IgD-negative memory B cell (primary cell): ENCODE results near the gene FRAS1. TPM values are rescaled to one million over a fixed set of nuclear protein-coding genes. Genes with fewer than 3 reads are reported as not detected.

Source experiments
- H3K27ac Mint-ChIP-seq, 3 donors: one replicate each; pipeline ENCODE4 v1.8.0; 2020 to 2022; ENCODE audit warnings: mild to moderate bottlenecking in 3 of 3, mixed read lengths in 3 of 3, moderate library complexity in 1 of 3
- H3K27me3 Mint-ChIP-seq: one replicate; pipeline ENCODE4 v1.8.0; 2021; ENCODE audit warnings: mixed read lengths
- H3K36me3 Mint-ChIP-seq: one replicate; pipeline ENCODE4 v1.8.0; 2020; ENCODE audit warnings: mild to moderate bottlenecking, mixed read lengths
- H3K4me1 Mint-ChIP-seq, 3 donors: one replicate each; pipeline ENCODE4 v1.8.0; 2020 to 2022; ENCODE audit warnings: mixed read lengths in 3 of 3, mild to moderate bottlenecking in 1 of 3
- H3K4me3 Mint-ChIP-seq, 4 donors: one replicate each; pipeline ENCODE4 v1.8.0; 2020 to 2022; ENCODE audit warnings: mild to moderate bottlenecking in 4 of 4, mixed read lengths in 4 of 4, moderate library complexity in 3 of 4
- H3K9me3 Mint-ChIP-seq, 3 donors: one replicate each; pipeline ENCODE4 v1.8.0; 2020 to 2021; ENCODE audit warnings: mixed read lengths in 3 of 3, mild to moderate bottlenecking in 1 of 3
- polyA plus RNA-seq: library from polyadenylated mRNA; unstranded; fragments of 300-500 nt; fragmentation: Illumina TruSeq; gene quantifications from one replicate; pipeline ENCODE4 v1.2.3, GENCODE V29; 2021

FRAS1 gene
- polyA plus RNA-seq, 1 donor from 2014 or later, result not detected

DNA sequence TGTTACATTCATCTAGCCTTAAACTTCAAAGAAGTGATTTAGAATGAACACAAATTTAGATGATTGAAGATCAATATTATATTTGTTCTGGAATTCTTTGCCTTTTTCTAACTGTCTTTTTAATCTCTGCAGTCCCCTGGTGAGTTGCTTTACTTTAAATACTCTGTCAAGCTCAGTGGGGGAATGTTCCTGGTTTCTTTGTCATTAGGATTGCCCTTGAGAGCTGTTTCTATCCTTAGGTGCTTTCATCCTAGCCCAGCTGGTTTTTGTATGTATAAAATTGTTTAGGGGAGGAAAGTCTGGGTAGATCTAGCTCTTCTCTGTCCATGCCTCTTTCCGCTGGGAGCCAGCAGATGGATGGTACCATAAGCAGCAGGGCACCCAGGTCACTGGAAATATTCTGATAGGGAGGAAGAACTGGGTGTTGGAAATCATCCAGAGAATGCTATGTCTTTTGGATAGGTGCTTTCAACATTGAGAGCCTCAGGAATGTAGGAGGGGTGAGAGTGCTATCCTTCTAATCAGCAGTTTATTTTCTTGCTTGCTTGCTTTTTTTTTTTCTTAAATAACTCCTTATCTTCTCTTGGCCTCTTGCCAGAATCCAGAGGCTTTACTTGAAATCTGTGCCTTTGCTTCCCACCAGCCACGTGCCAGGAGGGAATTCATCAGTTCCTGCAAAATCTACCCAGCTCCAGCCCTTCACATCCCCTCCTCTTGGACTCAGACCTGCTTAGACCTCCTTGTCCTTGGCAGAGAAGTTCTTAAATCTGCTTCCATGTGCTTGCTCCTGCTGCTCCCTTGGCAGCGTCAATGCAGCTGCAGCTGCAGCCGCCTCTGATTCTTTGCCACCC is 279.2 kb downstream of the FRAS1 start:
- peaks cover 5% of the 10 kb centered on the region for H3K27me3 Mint-ChIP-seq
- H3K36me3 Mint-ChIP-seq, result no peaks in the 10 kb centered on the region
- H3K27ac Mint-ChIP-seq, result no peak overlapping the region
- H3K9me3 Mint-ChIP-seq, result no peaks in the 10 kb centered on the region
- no peak overlapping the region for H3K4me3 Mint-ChIP-seq
- H3K4me1 Mint-ChIP-seq, result no peaks in the 10 kb centered on the region

DNA sequence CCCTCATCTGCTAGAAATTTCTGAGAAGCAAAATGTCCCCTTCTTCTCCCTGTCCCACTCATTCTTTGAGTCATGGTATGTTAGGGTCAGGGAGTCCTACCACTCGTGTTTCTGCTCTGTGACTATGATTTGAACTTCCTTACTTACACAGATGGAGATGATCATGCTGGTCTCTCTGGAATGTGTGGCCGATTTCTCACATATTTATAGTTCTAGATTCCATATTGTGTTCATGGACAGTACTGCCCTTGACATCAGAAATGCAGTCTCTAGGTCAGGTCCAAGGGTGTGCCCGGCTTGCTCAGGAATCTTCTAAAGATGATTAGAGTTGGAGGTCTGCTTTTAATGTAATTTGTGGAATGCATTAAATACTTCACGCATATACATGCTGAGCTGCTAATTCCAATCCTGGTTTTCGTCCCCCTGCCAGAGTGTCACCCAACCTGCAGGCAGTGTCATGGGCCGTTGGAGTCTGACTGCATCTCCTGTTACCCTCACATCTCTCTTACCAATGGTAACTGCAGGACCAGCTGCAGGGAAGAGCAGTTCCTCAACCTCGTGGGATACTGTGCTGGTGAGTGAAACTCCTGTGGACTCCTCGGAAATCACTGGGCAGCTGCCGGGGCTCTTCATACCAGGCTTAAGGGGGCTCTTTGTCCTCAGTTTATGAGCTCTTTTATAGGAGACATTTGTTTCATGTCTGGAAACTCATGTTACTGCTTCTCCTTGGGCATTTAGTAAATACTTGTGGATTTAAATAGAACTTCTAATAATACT is 280.3 kb downstream of the FRAS1 start:
- no peak overlapping the region for H3K27ac Mint-ChIP-seq
- H3K27me3 Mint-ChIP-seq, result peaks cover 5% of the 10 kb centered on the region
- H3K36me3 Mint-ChIP-seq, result no peaks in the 10 kb centered on the region
- H3K9me3 Mint-ChIP-seq, result no peaks in the 10 kb centered on the region
- H3K4me1 Mint-ChIP-seq, result no peaks in the 10 kb centered on the region
- H3K4me3 Mint-ChIP-seq, result no peak overlapping the region

DNA sequence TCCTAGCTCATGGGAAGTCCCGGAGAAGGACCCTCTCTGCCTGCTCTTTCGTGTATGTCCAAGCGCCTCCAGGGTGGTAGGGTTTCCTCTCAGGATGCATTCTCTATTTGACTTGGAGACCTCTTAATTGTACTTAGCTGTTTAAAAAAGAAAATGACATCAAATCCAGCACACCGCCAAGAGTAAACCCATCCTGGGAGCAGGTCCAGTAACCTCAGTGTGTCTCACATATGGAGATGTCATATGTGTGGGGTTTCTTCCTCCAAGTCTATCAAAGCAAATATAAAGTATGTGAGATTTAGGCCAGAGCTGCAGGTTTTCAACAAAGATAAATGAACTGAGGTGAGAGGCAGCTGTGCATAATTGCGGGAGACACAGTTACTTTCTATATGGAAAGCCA is 285.0 kb downstream of the FRAS1 start:
- Mint-ChIP-seq H3K27me3 (peaks cover 1% of the 10 kb centered on the region), H3K9me3 (no peaks in the 10 kb centered on the region), H3K4me1 (no peaks in the 10 kb centered on the region), H3K27ac (no peak overlapping the region), H3K36me3 (no peaks in the 10 kb centered on the region), H3K4me3 (no peak overlapping the region)

DNA sequence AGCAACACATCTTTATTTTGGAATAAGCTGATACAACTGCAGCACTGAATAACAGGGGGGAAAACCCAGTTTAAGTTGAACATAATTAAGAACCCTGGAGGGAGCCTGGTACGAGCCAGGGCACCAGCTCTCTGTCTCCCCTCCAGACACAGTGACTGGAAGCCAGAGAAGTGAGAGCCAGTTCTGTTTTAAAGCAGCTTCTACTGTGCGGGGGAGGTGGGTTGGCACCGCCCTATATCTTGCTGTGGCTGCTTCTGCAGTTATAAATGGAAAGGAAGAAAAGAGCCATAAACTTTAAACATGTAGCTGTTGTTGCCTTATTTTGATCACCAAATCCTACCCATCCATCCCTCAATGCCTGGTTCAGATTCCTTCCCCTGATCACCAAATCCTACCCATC is 286.6 kb downstream of the FRAS1 start:
- no peaks in the 10 kb centered on the region for H3K27me3 Mint-ChIP-seq
- H3K4me1 Mint-ChIP-seq, result no peaks in the 10 kb centered on the region
- H3K36me3 Mint-ChIP-seq, result no peaks in the 10 kb centered on the region
- H3K9me3 Mint-ChIP-seq, result no peaks in the 10 kb centered on the region
- no peak overlapping the region for H3K4me3 Mint-ChIP-seq
- H3K27ac Mint-ChIP-seq, result no peak overlapping the region

DNA sequence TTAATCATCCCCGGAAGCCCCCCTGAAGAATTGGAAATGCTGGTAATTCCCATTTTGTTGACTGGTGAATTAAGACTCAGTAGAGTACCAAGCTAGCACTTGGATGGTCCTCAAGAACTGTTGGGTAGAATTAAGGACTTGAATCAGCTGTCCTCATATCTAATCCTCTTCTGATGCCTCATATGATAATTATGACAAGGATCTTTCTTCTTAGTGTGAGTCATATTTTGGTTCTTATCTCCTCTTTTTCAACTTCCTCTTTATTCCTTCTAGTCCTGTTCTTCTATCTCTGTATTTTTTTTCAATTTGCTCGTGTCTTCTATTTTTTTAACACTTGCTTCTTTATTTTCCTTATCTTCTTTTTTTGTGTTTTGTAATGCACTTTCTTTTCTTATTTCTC is 288.1 kb downstream of the FRAS1 start:
- no peak overlapping the region for H3K4me3 Mint-ChIP-seq

DNA sequence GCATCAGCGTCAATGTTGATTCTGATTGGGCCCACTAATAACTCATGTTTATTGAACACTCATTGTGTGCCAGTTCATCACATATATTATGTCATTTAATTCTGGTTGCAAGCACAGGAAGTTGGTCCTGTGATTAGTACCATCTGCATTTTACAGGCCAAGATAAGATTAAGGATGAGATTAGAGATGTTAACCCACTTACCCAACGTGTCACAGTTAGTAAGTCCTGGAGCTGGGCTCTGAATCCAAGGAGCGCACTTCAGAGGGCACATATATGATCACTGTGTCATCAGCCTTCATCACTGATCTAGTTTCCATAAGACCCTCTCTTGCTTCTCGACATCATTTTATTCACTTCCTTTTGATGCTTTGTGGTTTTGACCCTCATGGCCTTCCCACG is 289.1 kb downstream of the FRAS1 start:
- Mint-ChIP-seq H3K4me1 (no peaks in the 10 kb centered on the region), H3K4me3 (no peak overlapping the region), H3K9me3 (no peaks in the 10 kb centered on the region), H3K36me3 (no peaks in the 10 kb centered on the region), H3K27ac (no peak overlapping the region), H3K27me3 (no peaks in the 10 kb centered on the region)

More for the DNA sequence above, 288.1 kb downstream of the FRAS1 start:
- H3K9me3 Mint-ChIP-seq, result no peaks in the 10 kb centered on the region
- no peak overlapping the region for H3K27ac Mint-ChIP-seq
- no peaks in the 10 kb centered on the region for H3K4me1 Mint-ChIP-seq
- no peaks in the 10 kb centered on the region for H3K27me3 Mint-ChIP-seq
- H3K36me3 Mint-ChIP-seq, result no peaks in the 10 kb centered on the region

DNA sequence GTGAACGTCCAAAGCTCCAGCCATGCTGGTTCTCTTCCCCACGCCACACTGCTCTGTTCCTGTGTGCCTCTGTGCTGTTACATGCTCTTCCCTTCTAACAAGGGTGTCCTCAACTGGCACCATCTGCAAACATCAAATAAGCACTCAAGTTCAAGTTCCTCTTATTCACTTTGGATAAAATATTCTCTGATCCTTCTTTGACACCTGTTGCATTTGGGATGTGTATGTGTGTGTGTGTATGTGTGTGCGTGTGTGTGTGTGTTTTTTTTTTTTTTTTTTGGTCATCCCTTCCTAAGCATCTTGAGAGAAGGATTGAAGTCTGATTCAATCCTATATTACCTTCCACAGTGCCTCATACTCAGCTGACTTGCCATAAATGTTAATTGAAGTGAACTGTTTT is 290.4 kb downstream of the FRAS1 start:
- no peaks in the 10 kb centered on the region for H3K27me3 Mint-ChIP-seq
- no peak overlapping the region for H3K4me3 Mint-ChIP-seq
- H3K27ac Mint-ChIP-seq, result no peak overlapping the region
- H3K36me3 Mint-ChIP-seq, result no peaks in the 10 kb centered on the region
- H3K9me3 Mint-ChIP-seq, result no peaks in the 10 kb centered on the region
- no peaks in the 10 kb centered on the region for H3K4me1 Mint-ChIP-seq

DNA sequence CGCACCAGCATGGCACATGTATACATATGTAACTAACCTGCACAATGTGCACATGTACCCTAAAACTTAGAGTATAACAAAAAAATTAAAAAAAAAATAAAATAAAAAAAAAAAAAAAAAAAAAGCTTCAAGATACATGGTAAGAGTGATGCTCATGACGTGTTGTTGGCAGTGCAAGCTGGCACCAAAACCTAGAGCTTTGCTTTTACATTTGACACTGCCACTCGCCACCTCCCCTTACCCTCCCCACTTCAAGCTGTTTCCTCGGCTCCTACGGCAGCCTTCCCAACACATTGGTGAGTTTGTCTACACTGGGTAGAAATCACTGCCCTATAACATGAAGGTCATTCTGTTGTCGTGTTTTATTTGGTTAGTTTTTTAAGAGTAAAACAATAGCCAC is 296.8 kb downstream of the FRAS1 start:
- Mint-ChIP-seq H3K9me3 (peaks cover 0 to 3% (median 0%) of the 10 kb centered on the region in 3 donors), H3K4me3 (no peak overlapping the region), H3K27ac (no peak overlapping the region), H3K27me3 (peaks cover 11% of the 10 kb centered on the region), H3K36me3 (no peaks in the 10 kb centered on the region), H3K4me1 (no peaks in the 10 kb centered on the region)

DNA sequence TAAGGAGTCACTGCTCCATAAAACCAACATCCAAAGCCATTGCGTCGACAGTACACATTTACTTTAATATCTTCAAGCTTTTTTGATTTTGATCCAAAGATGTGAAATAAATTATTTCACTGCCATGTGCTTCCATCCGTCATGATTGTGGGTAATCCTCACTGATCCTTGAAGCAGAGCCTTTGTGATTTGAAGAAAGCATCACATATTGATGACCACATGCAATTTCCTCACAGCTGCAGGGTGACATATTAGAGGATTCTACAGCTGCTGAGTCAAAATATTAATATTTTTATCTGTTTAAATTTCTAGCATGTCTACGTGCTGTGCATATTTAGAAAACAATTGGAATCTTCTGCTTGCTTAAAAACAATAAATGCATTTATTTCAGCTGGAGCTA is 297.7 kb downstream of the FRAS1 start:
- Mint-ChIP-seq H3K4me1 (no peaks in the 10 kb centered on the region), H3K4me3 (no peak overlapping the region), H3K36me3 (no peaks in the 10 kb centered on the region), H3K27ac (no peak overlapping the region), H3K27me3 (peaks cover 11% of the 10 kb centered on the region), H3K9me3 (peaks cover 0 to 3% (median 0%) of the 10 kb centered on the region in 3 donors)

DNA sequence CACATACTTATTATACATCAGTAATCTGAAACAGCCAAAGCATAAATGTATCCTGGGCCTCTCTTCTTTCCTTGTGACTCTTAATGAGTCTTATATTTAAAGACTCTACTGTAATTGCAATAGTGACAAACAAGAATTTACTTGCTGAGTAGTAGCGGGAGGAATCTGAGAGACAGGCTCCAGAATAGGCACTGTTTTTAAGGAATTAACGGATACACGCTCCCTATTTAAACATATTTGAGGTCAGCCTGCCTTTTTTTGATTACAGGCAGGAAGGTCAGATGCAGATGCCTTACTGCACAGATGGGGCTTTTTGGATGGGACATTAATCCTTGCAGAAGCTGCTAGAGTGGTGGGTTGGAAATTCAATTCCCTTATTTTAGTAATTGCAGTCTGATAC is 298.2 kb downstream of the FRAS1 start:
- H3K9me3 Mint-ChIP-seq, result peaks cover 0 to 6% (median 0%) of the 10 kb centered on the region in 3 donors
- H3K27ac Mint-ChIP-seq, result no peak overlapping the region
- H3K36me3 Mint-ChIP-seq, result no peaks in the 10 kb centered on the region
- H3K4me1 Mint-ChIP-seq, result no peaks in the 10 kb centered on the region
- no peak overlapping the region for H3K4me3 Mint-ChIP-seq
- peaks cover 12% of the 10 kb centered on the region for H3K27me3 Mint-ChIP-seq

DNA sequence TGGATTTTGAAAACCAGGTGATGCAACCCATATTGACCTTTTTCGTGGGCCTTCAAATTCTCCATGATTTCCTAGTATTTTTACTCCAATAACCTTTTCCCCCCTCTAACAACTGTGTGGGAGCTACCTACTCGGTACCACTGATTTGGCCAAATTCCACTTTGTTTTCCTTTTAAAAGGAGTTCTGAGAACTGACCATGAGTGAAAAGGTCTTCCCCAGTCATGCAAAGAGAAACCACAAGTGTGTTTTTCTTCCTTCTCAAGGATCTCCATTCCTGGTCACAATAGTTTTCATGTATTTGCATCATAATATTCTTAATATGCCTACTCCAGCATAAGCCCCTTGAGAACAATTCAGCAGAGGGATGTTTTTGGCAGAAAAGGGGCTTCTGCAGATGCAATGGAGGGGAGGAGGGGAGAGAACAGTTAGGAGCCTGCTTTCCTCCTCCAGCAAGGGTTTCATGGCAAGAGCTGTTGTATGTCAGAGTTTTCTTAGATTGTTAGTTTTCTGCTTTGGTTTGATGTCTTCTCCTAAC is 299.2 kb downstream of the FRAS1 start:
- H3K4me3 Mint-ChIP-seq, result no peak overlapping the region
- H3K36me3 Mint-ChIP-seq, result no peaks in the 10 kb centered on the region
- peaks cover 14% of the 10 kb centered on the region for H3K27me3 Mint-ChIP-seq
- peaks cover 0 to 8% (median 0%) of the 10 kb centered on the region in 3 donors for H3K9me3 Mint-ChIP-seq
- no peak overlapping the region for H3K27ac Mint-ChIP-seq
- no peaks in the 10 kb centered on the region for H3K4me1 Mint-ChIP-seq

DNA sequence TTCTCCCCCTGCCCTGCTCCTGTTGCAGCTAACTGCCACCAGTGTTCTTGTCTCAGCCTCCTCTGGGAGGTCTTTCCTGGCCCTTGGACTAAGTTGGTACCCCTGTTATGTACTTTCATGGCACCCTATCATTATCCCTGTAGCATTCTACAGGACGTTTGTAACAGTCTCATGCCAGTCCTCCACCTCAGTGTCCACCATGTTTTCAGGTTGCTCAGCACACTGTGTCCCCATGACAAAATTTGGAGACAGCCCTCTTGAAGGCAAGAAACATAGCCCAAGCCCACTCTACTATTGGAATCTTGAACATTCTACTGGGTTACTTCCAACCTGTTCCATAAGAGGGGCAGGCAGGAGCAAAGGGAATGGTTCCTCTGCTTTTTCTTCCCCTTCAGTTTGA is 300.0 kb downstream of the FRAS1 start:
- no peak overlapping the region for H3K4me3 Mint-ChIP-seq
- H3K9me3 Mint-ChIP-seq, result peaks cover 0 to 8% (median 0%) of the 10 kb centered on the region in 3 donors
- no peaks in the 10 kb centered on the region for H3K4me1 Mint-ChIP-seq
- no peak overlapping the region for H3K27ac Mint-ChIP-seq
- no peaks in the 10 kb centered on the region for H3K36me3 Mint-ChIP-seq
- H3K27me3 Mint-ChIP-seq, result peaks cover 15% of the 10 kb centered on the region

DNA sequence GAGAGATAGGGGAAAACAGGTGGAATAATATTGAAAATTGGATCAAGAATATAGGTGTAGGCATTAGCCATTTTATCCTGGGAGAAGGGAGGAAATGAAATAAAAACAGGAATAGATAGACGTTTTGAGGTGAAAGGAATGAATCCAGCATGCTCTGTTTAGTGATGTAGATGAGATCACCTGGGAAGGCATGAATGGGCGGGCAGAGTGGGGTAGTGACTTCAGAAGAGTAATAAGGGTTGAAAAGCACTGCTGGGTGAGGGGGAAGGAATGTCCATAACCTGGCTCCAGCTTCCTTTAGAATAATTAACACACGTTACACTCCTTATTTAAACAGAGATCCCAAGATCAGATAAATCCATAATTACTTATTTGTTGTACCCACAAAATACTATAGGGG is 303.3 kb downstream of the FRAS1 start:
- Mint-ChIP-seq H3K9me3 (peaks cover 0 to 6% (median 0%) of the 10 kb centered on the region in 3 donors), H3K4me1 (no peaks in the 10 kb centered on the region), H3K36me3 (no peaks in the 10 kb centered on the region), H3K27me3 (peaks cover 12% of the 10 kb centered on the region), H3K4me3 (no peak overlapping the region), H3K27ac (no peak overlapping the region)

DNA sequence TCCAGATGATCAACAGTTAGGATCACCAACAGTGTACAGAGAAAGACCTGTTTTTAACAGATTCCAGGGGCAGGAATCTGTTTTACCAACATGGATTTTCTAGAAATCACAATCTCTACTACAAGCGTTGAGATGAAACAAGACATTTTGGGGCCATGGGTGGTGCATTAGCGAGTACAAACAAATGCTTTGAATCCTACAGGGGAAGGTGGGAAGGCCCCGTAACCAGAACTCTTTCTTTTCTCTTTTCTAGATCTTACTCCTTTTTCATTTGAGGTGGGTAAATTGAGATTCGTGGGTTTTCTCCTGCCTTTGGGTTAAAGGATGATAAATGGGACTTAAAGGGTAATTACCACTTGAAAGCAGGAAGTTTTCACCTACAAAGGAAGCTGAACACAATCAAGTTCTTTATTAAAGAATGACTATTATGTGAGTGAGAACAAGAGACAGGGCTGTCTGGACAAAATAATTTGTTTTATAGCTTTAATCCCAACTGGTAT is 304.5 kb downstream of the FRAS1 start:
- Mint-ChIP-seq H3K36me3 (no peaks in the 10 kb centered on the region), H3K27me3 (peaks cover 12% of the 10 kb centered on the region), H3K4me3 (no peak overlapping the region), H3K9me3 (peaks cover 0 to 6% (median 0%) of the 10 kb centered on the region in 3 donors), H3K27ac (no peak overlapping the region), H3K4me1 (no peaks in the 10 kb centered on the region)

DNA sequence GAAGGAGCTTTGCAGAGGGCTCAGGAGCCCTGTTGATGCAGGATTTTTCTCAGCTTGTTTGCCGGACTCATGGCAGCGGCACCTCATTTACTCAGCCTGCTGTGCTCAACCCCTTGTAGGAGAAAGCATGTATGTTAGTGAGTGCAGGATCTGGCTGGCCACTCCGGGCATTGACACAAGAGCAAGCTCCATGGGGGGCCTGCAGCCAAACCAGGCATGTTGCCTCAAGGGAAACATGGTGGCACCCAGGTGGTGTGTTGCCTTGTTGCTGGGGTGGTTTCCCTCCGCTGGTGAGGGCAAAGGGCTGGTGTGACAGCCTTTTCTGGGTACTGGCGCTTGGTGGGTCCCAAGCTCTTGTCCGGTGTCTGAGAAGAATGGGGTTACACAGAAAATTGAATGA is 305.2 kb downstream of the FRAS1 start:
- Mint-ChIP-seq H3K36me3 (no peaks in the 10 kb centered on the region), H3K27ac (no peak overlapping the region), H3K27me3 (peaks cover 8% of the 10 kb centered on the region), H3K4me3 (no peak overlapping the region), H3K4me1 (no peaks in the 10 kb centered on the region), H3K9me3 (peaks cover 0 to 6% (median 0%) of the 10 kb centered on the region in 3 donors)
